HG02763 (cell line): ENCODE data around the gene IGDCC3.

Source experiments
- ATAC-seq: cut with Tn5 transposase; IDR thresholded peaks from one replicate; pipeline ENCODE4 v1.9.1; 2021; ENCODE audit warnings: mild to moderate bottlenecking, moderate library complexity; ENCODE audit not compliant: unreplicated experiment

Gene IGDCC3

GRCh38 chr15:65344914-65345275 is 32.9 kb downstream of the IGDCC3 start:
- no peak for ATAC-seq

- no peak for ATAC-seq
Observed at GRCh38 chr15:65344214-65344913, 33.4 kb downstream of the IGDCC3 start.

- ATAC-seq = no peak
Observed at GRCh38 chr15:65343374-65343981, 34.3 kb downstream of the IGDCC3 start.

GRCh38 chr15:65342493-65342892 is 35.3 kb downstream of the IGDCC3 start:
- ATAC-seq = no peak

GRCh38 chr15:65339920-65340319 is 37.9 kb downstream of the IGDCC3 start:
- no peak for ATAC-seq

GRCh38 chr15:65339416-65339815 is 38.4 kb downstream of the IGDCC3 start:
- no peak for ATAC-seq

- ATAC-seq = no peak
Observed at GRCh38 chr15:65338823-65339222, 39.0 kb downstream of the IGDCC3 start.

- no peak for ATAC-seq
Observed at GRCh38 chr15:65338366-65338765, 39.4 kb downstream of the IGDCC3 start.

GRCh38 chr15:65337436-65338070 is 40.2 kb downstream of the IGDCC3 start:
- no peak for ATAC-seq

GRCh38 chr15:65336493-65337435 is 41.0 kb downstream of the IGDCC3 start:
- ATAC-seq = no peak

- no peak for ATAC-seq
Observed at GRCh38 chr15:65335278-65336055, 42.3 kb downstream of the IGDCC3 start.

GRCh38 chr15:65334586-65335231 is 43.1 kb downstream of the IGDCC3 start:
- ATAC-seq = no peak

- ATAC-seq = no peak
Observed at GRCh38 chr15:65333856-65334255, 43.9 kb downstream of the IGDCC3 start.

GRCh38 chr15:65333148-65333820 is 44.5 kb downstream of the IGDCC3 start:
- no peak for ATAC-seq

- ATAC-seq = no peak
Observed at GRCh38 chr15:65332391-65333147, 45.2 kb downstream of the IGDCC3 start.

- ATAC-seq = no peak
Observed at GRCh38 chr15:65331811-65332210, 46.0 kb downstream of the IGDCC3 start.

- ATAC-seq = no peak
Observed at GRCh38 chr15:65330934-65331645, 46.7 kb downstream of the IGDCC3 start.
